T1000 (cell line): Measurements from ENCODE around the gene KCTD13.
A peak's percentile ranks its signal among the peaks of the same experiment; 100 is the strongest.
"Not testable (repeated sequence)": the region's sequence is repeated elsewhere in the genome, so short reads cannot be mapped to it uniquely, and the experiment has no call there.

Experiments used
- DNase-seq: peaks from one replicate; lab custom pipeline; 2025; ENCODE audit warnings: mixed read lengths; lab: John Stamatoyannopoulos, UW

The KCTD13 gene

DNA sequence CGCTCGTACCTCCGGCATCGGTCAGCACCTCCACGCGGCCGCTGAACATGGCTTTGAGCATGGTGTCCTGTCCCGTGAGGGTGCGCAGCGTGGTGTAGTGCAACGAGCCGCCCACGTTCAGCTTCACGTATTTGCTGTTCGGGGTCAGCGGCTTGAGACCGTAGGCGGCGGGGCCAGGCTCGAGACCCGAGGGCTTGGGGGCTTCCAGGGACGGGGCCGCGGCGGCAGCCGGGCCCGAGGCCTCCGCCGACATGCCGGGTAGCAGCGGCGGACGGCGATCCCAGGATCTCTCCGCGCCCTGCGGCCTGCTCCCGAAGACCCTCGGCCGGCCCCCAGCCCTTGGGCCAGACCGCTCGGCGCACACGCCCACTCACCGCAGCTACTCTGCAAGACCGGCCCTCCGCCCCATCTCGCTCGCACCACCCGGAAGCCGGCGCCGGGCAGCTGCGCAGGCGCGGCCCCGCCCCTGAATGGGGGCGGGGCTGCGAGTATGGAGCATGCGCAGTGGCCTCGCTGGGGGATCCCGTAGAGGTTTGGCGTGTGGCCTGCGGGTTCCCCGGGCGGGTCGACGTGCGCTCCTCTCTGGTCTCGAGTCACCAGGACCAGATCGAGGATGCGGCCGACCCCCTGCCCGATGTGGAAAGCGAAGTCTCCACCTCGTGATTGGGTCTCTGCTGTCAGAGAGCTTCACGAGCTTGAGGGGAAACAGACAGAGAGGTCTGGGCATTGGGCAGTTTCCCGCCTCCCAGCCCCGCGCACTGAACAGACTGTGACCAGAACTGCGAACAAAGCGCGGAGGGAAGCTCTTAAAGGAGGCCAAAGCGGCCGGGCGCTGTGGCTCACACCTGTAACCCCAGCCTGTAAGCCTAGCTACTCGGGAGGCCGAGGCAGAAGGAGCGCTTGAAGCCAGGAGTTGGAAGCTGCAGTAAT is at the start of gene KCTD13:
KCTD13 (minus strand) TSS at position 446 of the 930 bp plus-strand sequence; CDS start at position 253, 193 bp downstream.
- peak; percentile 84 for DNase-seq

- DNase-seq = no peak
Measured at GRCh38 chr16:29975134-29975538, 49.1 kb upstream of the KCTD13 start.

- DNase-seq = no peak
Measured at GRCh38 chr16:29974291-29975133, 48.5 kb upstream of the KCTD13 start.

- peak; percentile 99 for DNase-seq
Measured at GRCh38 chr16:29973384-29974246, 47.6 kb upstream of the KCTD13 start, which contains the start of gene TAOK2. TAOK2 (plus strand) TSS chr16:29973868; CDS start chr16:29977773, 3,905 bp downstream.

GRCh38 chr16:29972992-29973383 is 47.0 kb upstream of the KCTD13 start:
- no peak for DNase-seq

DNA sequence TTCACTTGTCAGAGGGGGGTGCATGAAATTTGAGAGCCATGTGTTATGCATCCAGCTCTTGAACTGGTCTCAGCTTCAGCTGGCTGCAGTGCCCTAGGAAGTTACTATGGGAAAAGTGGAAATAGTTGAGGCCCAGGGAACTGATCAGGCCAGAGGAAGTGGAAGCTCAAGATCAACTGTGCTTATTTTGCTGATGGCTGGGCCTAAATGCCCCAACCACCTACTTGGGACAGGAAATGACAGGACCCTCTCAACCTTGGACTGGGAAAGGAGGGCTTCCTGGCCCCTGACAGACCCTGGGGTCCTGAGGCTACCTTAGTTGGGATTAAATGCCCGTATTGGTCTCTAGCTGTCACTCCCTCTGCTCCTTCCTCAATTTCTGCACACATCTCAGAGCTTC is 46.5 kb upstream of the KCTD13 start:
- no peak for DNase-seq

DNA sequence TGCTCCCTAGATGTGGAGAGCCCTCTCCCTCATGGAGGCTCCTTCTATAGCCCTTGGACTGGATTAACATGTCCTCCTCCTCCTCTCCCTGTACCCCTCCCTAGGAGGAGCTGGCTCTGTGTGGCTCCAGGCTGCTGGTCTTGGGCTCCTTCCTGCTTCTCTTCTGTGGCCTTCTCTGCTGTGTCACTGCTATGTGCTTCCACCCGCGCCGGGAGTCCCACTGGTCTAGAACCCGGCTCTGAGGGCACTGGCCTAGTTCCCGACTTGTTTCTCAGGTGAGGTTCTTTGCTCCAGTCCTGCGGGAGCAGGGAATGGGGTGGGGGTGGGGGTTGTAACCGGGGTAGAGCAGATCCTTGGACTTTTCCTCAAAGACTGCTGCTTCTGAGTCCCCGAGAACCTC is 45.3 kb upstream of the KCTD13 start:
- no peak for DNase-seq

- DNase-seq = no peak
Measured at GRCh38 chr16:29968205-29968604, 42.2 kb upstream of the KCTD13 start.

- DNase-seq = no peak
Measured at GRCh38 chr16:29963021-29963743, 37.2 kb upstream of the KCTD13 start.

DNA sequence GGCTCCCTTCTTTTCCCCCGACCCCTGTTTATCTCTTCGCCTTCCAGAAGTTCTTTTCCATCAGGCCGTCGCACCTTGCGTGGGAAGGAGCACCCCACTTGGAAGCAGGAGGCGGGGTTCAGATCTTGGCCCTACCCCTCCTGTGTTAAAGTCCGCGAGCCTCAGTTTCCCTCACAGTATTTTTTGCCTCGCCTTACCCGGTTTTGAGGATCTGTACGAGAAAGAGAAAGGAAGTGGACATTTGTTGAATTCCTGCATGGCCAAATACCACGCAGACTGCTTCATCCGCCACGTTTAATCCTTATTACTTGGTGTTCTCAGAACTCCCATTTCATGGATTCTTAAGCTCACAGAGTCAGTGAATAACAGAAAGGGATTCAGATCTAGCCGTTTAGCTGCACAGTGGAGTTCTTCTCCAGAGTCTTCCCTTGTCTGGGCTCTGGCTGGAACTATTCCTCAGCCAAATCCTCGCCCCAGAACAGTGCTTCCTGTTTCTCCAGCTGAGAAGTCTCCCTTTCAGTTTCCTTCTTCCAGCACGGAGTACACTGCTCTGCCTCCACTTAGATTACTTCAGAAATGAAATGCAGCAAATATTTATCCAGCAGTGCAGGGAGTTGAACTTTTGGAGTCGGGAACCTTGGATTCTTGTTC is 36.4 kb upstream of the KCTD13 start:
- DNase-seq = no peak

- peak; percentile 91 for DNase-seq
Measured at GRCh38 chr16:29961479-29962343, 35.7 kb upstream of the KCTD13 start, which contains the start of gene TMEM219. TMEM219 (plus strand) TSS chr16:29962079; CDS start chr16:29963144, 1,065 bp downstream.

GRCh38 chr16:29961127-29961478 is 35.1 kb upstream of the KCTD13 start:
- DNase-seq = no peak

DNA sequence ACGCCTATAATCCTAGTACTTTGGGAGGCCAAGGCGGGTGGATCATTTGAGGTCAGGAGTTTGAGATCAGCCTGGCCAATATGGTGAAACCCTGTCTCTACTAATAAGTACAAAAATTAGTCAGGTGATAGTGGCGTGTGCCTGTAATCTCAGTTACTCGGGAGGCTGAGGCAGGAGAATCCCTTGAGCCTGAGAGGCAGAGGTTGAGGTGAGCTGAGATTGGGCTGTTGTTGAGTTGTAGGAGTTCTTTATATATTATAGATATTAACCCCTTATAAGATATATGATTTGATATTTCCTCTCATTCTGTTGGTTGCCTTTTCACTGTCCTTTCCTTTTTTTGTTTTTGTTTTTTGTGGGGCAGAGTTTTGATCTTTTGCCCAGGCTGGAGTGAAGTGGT is 33.8 kb upstream of the KCTD13 start:
- not testable (repeated sequence) for DNase-seq

- DNase-seq = no peak
Measured at GRCh38 chr16:29959293-29959692, 33.3 kb upstream of the KCTD13 start.

GRCh38 chr16:29958756-29959155 is 32.7 kb upstream of the KCTD13 start:
- DNase-seq = no peak

DNA sequence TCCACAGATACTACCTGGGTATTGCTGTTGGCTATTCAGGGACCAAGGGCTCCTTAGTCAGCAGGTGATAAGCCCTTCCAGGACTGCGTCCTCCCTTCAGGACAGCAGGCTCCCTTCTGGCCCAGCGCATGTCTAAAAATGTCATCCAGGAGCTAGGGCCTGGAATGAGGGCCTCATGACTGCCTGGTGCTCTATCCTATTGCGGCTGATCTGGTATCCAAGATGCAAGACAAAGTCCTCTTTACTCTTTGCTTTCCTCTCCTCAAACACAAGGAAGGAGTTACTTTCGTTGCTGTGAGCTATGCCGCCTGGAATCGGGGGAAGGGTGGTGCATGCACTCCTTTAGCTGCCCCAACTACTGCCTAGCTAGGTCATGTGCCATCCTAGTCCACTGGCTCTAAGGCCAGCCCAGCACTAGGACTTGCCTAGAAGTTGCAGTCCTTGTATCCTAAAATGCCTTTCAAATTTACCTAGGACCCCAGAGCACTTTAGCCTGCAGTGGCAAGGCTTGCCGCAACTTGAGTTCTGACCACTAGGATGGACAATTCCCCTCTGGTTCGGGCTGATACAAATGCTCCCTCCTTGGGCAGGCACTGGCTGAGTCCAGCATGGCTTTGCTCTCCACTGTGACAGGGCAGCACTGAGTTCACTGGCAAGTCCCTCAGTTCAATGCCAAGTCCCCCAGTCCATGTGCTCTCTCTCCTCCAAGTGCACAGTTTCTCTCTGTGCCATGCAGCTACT is 25.8 kb upstream of the KCTD13 start:
- DNase-seq = no peak

DNA sequence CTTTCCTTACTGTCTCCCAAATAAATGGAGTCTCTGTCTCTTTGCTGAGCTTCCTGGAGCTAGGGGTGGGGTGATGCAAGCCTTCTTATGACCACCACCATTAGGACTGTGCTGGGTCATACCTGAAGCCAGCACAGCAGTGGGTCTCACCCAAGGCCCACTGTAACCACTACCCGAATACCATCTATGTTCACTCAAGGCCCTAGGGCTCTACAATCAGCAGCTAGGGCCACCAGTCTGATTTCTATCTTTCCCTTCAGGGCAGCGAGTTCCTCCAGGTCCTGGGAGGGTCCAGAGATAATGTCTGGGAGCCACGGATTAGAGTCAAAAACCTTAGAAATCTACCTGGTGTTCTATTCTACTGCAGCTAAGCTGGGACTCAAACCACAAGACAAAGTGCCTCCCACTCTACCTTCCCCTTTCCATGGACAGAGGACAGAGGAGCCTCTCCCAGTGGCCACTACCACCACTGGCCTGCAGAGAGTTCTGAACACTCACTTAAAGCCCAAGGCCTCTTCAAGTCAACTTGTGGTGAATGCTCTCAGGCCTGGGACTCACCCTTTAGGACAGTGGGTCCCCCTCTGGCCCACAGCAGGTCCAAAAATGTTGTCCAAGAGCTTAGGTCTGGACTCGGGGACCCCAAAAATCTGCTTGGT is 24.9 kb upstream of the KCTD13 start:
- no peak for DNase-seq

DNA sequence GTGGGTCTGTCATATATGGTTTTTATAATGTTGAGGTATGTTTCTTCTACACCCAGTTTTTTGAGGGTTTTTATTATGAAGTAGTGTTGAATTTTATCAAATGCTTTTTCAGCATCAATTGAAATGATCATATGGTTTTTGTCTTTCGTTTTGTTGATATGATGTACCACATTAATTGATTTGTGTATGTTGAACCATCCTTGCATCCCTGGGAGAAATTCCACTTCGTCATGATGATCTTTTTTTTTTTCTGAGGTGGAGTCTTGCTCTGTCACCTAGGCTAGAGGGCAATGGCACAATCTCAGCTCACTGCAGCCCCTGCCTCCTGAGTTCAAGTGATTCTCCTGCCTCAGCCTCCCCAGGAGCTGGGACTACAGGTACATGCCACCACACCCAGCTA is 21.9 kb upstream of the KCTD13 start:
- no peak for DNase-seq
